Measurements from ENCODE around the gene FAM210A.

DNA sequence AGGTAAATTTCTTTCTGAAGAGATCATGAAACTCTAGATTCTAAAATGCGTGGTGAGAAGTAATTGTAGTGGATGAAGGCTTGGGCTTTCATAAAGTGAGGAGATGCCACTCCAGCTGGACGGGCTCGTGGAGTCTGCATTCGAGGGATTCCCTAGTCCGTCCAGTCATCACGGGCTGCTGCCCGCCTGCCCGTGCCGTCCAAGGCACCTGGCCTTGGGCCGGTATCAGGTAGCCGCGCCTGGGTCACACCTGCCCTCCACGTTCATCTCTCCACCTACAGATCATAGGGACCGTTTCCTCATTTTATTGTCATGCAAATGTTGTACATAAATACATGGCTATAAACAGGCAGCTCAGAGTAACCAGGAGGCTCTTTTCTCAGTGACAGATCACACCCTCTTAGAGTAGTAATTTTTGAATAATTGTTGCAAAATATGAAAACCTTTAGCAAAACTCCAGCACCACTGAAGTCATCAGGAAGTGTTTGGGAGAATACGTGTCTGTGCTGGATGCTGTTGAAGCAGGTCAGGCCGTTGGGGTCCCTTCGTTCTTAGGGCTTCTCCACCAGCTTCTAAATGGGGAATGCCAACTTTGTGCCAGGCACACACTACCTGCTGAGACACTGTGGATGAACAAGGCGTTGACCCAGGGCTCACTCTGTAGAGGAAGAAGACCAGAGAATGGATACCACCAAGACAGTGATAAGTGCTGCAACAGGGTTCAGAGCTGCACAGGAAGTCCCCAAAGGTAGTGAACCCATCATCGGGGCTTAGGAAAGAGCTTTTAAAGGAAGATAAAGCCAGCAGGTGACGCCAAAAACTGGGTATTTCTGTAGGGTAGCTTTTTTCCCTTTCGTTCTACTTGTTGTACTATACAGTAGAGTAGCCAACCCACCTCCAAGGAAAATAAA lies 112.5 kb downstream of the FAM210A start:
- TF ChIP-seq, protein P1, sequence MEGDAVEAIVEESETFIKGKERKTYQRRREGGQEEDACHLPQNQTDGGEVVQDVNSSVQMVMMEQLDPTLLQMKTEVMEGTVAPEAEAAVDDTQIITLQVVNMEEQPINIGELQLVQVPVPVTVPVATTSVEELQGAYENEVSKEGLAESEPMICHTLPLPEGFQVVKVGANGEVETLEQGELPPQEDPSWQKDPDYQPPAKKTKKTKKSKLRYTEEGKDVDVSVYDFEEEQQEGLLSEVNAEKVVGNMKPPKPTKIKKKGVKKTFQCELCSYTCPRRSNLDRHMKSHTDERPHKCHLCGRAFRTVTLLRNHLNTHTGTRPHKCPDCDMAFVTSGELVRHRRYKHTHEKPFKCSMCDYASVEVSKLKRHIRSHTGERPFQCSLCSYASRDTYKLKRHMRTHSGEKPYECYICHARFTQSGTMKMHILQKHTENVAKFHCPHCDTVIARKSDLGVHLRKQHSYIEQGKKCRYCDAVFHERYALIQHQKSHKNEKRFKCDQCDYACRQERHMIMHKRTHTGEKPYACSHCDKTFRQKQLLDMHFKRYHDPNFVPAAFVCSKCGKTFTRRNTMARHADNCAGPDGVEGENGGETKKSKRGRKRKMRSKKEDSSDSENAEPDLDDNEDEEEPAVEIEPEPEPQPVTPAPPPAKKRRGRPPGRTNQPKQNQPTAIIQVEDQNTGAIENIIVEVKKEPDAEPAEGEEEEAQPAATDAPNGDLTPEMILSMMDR (IDR thresholded peaks at IDR 0.05), result no peak
- no peak for TF ChIP-seq EZH2 (IDR thresholded peaks at IDR 0.05; ENCODE audit: borderline replicate concordance, insufficient read depth, low read depth, low read length, poor library complexity, severe bottlenecking)
